SK-N-SH (cell line): ENCODE measurements around the gene SPRR2D. TPM values are rescaled to one million over a fixed set of nuclear protein-coding genes. Genes with fewer than 3 reads are reported as not detected.

Experiments
- CTCF ChIA-PET: fragments of 300-600, 350-600 bp; formaldehyde crosslinking; extraction: SDS; loops from one replicate; lab custom pipeline; 2021; lab: Yijun Ruan, JAX
- POLR2A ChIA-PET: fragments of 350-600 bp; sonication (Branson Sonifier 250); formaldehyde crosslinking; extraction: SDS; loops from one replicate; lab custom pipeline; 2020; ENCODE audit warnings: antibody characterized with exemption, inconsistent platforms; lab: Yijun Ruan, JAX
- DNase-seq: peaks from one replicate; pipeline ENCODE4 v3.0.0; 2012
- H2AFZ ChIP-seq: fragments of 200-600 bp; sonication (generic); 2 replicates; pipeline ENCODE4 v1.8.1; 2016; ENCODE audit warnings: antibody characterized with exemption, mild to moderate bottlenecking, low read depth
- H3F3A ChIP-seq: fragments of 200-600 bp; sonication (generic); replicated peaks from 2 replicates; pipeline ENCODE3; 2016; ENCODE audit warnings: antibody characterized with exemption, mild to moderate bottlenecking; ENCODE audit not compliant: insufficient read depth
- H3K27ac ChIP-seq, 2 experiments: fragments of 200-500 bp in 1 of 2; fragments of 200-600 bp in 1 of 2; sonication (Bioruptor generic) in 1 of 2; sonication (generic), shearing (Covaris generic) in 1 of 2; 2 replicates each; pipeline versions ENCODE4 v1.5.1 to v1.6.1; 2014 to 2016; ENCODE audit warnings: low read depth in 2 of 2, inconsistent platforms in 1 of 2, low read length in 1 of 2, mild to moderate bottlenecking in 1 of 2, mixed read lengths in 1 of 2
- H3K27me3 ChIP-seq: fragments of 200-600 bp; sonication (generic), shearing (Covaris generic); 2 replicates; pipeline ENCODE4 v1.6.1; 2016; ENCODE audit warnings: mixed run types; ENCODE audit not compliant: insufficient read depth
- H3K36me3 ChIP-seq, 2 experiments: fragments of 200-500 bp in 1 of 2; fragments of 200-600 bp in 1 of 2; sonication (Bioruptor generic) in 1 of 2; sonication (generic) in 1 of 2; replicated peaks in 1 of 2; 2 replicates each; pipeline versions ENCODE3 to v1.5.1; 2014 to 2016; ENCODE audit warnings: low read length in 1 of 2, mild to moderate bottlenecking in 1 of 2; ENCODE audit not compliant: insufficient read depth in 2 of 2, control insufficient read depth in 1 of 2
- H3K4me1 ChIP-seq, 2 experiments: fragments of 200-500 bp in 1 of 2; fragments of 200-600 bp in 1 of 2; sonication (Bioruptor generic) in 1 of 2; sonication (generic), shearing (Covaris generic) in 1 of 2; 2 replicates each; pipeline versions ENCODE4 v1.5.1 to v1.6.1; 2014 to 2016; ENCODE audit warnings: low read depth in 1 of 2, low read length in 1 of 2, mixed run types in 1 of 2; ENCODE audit not compliant: insufficient read depth in 2 of 2, control insufficient read depth in 1 of 2
- H3K4me2 ChIP-seq: fragments of 200-600 bp; sonication (generic), shearing (Covaris generic); 2 replicates; pipeline ENCODE4 v1.6.1; 2017; ENCODE audit warnings: mixed run types
- H3K4me3 ChIP-seq, 2 experiments: fragments of 200-500 bp in 1 of 2; fragments of 200-600 bp in 1 of 2; sonication (Bioruptor generic) in 1 of 2; sonication (generic), shearing (Covaris generic) in 1 of 2; 2 replicates each; pipeline versions ENCODE4 v1.5.1 to v1.8.1; 2014 to 2016; ENCODE audit warnings: low read depth in 2 of 2, inconsistent platforms in 1 of 2, low read length in 1 of 2, mild to moderate bottlenecking in 1 of 2, mixed read lengths in 1 of 2, moderate library complexity in 1 of 2
- H3K79me2 ChIP-seq: fragments of 200-600 bp; sonication (generic); 2 replicates; pipeline ENCODE4 v1.8.1; 2017; ENCODE audit warnings: mild to moderate bottlenecking; ENCODE audit not compliant: insufficient read depth
- H3K9ac ChIP-seq: fragments of 200-600 bp; sonication (generic); 2 replicates; pipeline ENCODE4 v1.6.1; 2017; ENCODE audit warnings: mixed run types
- H3K9me2 ChIP-seq: fragments of 200-600 bp; sonication (generic); 2 replicates; pipeline ENCODE4 v1.6.1; 2017; ENCODE audit warnings: mixed run types
- H3K9me3 ChIP-seq: fragments of 200-600 bp; sonication (generic); 2 replicates; pipeline ENCODE4 v1.6.1; 2017; ENCODE audit warnings: mixed run types, mild to moderate bottlenecking, moderate library complexity
- H4K20me1 ChIP-seq: fragments of 200-600 bp; sonication (generic); 2 replicates; pipeline ENCODE4 v1.6.1; 2017; ENCODE audit warnings: mild to moderate bottlenecking, mixed run types; ENCODE audit not compliant: insufficient read depth
- EZH2phosphoT487 ChIP-seq: fragments of 200-600 bp; sonication (generic); IDR thresholded peaks from 2 replicates; pipeline ENCODE4 v1.6.1; 2017; ENCODE audit warnings: low read depth, mixed run types, mild to moderate bottlenecking, antibody characterized with exemption, moderate library complexity, borderline replicate concordance
- FOSL2 ChIP-seq: IDR thresholded peaks from 2 replicates; pipeline ENCODE4 v1.4.0; 2012; ENCODE audit warnings: low read depth, mild to moderate bottlenecking, moderate library complexity, borderline replicate concordance
- FOXM1 ChIP-seq: IDR thresholded peaks from 2 replicates; pipeline ENCODE4 v1.4.0; 2012; ENCODE audit warnings: low read depth, mild to moderate bottlenecking
- GABPA ChIP-seq: IDR thresholded peaks from 2 replicates; pipeline ENCODE4 v1.4.0; 2012; ENCODE audit warnings: low read depth, mild to moderate bottlenecking
- GATA2 ChIP-seq: sonication (generic); formaldehyde crosslinking; IDR thresholded peaks from 2 replicates; pipeline ENCODE4 v1.5.0; 2020; ENCODE audit warnings: mild to moderate bottlenecking, missing genetic modification reagents
- MAX ChIP-seq: IDR thresholded peaks from 2 replicates; pipeline ENCODE4 v1.4.0; 2012; ENCODE audit warnings: low read depth
- MXI1 ChIP-seq: IDR thresholded peaks from 2 replicates; pipeline ENCODE4 v1.6.1; 2012; ENCODE audit warnings: mild to moderate bottlenecking, low read depth, low read length, improper control_type of control experiment
- NRF1 ChIP-seq: IDR thresholded peaks from 2 replicates; pipeline ENCODE4 v1.6.1; 2012; ENCODE audit warnings: low read depth, mild to moderate bottlenecking, low read length
- POLR2AphosphoS5 ChIP-seq: IDR thresholded peaks from 2 replicates; pipeline ENCODE4 v1.6.1; 2012; ENCODE audit warnings: low read depth, low read length
- RAD21 ChIP-seq: IDR thresholded peaks from 2 replicates; pipeline ENCODE4 v1.6.1; 2012; ENCODE audit warnings: mild to moderate bottlenecking, low read length
- RCOR1 ChIP-seq: fragments of 150-350 bp; IDR thresholded peaks from 2 replicates; pipeline ENCODE4 v1.6.1; 2017; ENCODE audit warnings: antibody characterized with exemption, low read length
- REST ChIP-seq: IDR thresholded peaks from 2 replicates; pipeline ENCODE4 v1.6.1; 2012; ENCODE audit warnings: mild to moderate bottlenecking, low read depth, low read length, moderate library complexity
- SIN3A ChIP-seq: IDR thresholded peaks from 2 replicates; pipeline ENCODE4 v1.6.1; 2012; ENCODE audit warnings: low read depth, mild to moderate bottlenecking, low read length, moderate library complexity, borderline replicate concordance
- TCF12 ChIP-seq: IDR thresholded peaks from 2 replicates; pipeline ENCODE4 v1.4.0; 2012
- USF1 ChIP-seq: IDR thresholded peaks from 2 replicates; pipeline ENCODE4 v1.4.0; 2012; ENCODE audit warnings: low read depth, borderline replicate concordance
- ZBTB33 ChIP-seq: IDR thresholded peaks from 2 replicates; pipeline ENCODE4 v1.4.0; 2012; ENCODE audit warnings: low read depth, borderline replicate concordance
- WGBS: methylation state at CpG from one replicate; pipeline ENCODE4 v1.1.6; 2017; ENCODE audit warnings: low lambda C conversion rate; 5-methylcytosine and 5-hydroxymethylcytosine counted together
- polyA plus RNA-seq, 3 experiments: library from polyadenylated mRNA; depleted of rRNA; stranded (reverse); fragments of >200 nt; gene quantifications; 2 replicates each; pipeline ENCODE4 v1.2.3, GENCODE V29; 2012

Gene SPRR2D
- polyA plus RNA-seq, 1 of the 3 experiments (the other 2 are of a cell fraction), result not detected

DNA sequence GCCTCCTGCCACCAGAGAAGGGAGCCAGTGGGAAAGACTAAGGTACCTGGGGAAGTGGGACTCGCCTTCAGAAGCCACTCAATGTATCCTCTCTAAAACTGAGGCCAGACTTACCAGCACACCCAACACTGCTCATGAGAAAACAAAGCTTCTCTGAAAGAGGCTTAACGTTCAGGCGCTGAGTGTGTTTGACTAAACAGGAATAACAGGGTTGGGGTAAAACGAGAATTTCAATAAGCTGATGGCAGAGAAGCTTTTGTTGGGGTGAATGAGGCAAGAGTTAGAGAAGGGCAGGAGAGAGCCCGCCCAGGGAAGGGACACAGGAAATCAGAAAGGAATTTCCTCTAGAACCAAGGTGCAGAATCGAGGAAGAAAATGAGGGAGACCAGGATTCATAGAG lies 41.1 kb downstream of the SPRR2D start:
- no peak overlapping the region for H3K4me2 ChIP-seq
- H3F3A ChIP-seq, result no peaks in the 10 kb centered on the region
- H3K79me2 ChIP-seq, result no peaks in the 10 kb centered on the region
- 3% methylated on average over 6 of the region's 6 CpGs for WGBS
- DNase-seq, result no peak
- H3K27ac ChIP-seq, result no peak overlapping the region
- no peak overlapping the region for H3K9ac ChIP-seq
- no peaks in the 10 kb centered on the region for H3K4me1 ChIP-seq
- no peaks in the 10 kb centered on the region for H3K9me3 ChIP-seq
- TF ChIP-seq FOSL2, result no peak
- TF ChIP-seq MXI1, result no peak
- TF ChIP-seq EZH2phosphoT487, result no peak
- no peak for TF ChIP-seq ZBTB33
- no peak for TF ChIP-seq RAD21
- TF ChIP-seq TCF12, result no peak
- no peak for TF ChIP-seq MAX
- TF ChIP-seq POLR2AphosphoS5, result no peak
- no peak for TF ChIP-seq NRF1
- TF ChIP-seq RCOR1, result no peak
- TF ChIP-seq REST, result no peak
- no peak for TF ChIP-seq GABPA
- TF ChIP-seq FOXM1, result no peak
- TF ChIP-seq GATA2 (CRISPR knock-in tag), result no peak
- TF ChIP-seq SIN3A, result no peak
- no peak for TF ChIP-seq USF1
- H3K9me2 ChIP-seq, result no peaks in the 10 kb centered on the region
- H3K4me3 ChIP-seq, result no peak overlapping the region
- ChIA-PET CTCF (interaction anchor here (0.5 kb wide), 1 partner anchor 18 kb away, joined by 3 read pairs; no protein-coding TSS in a partner anchor), POLR2A (no interaction called here)
- no peak overlapping the region for H2AFZ ChIP-seq
- no peaks in the 10 kb centered on the region for H3K36me3 ChIP-seq
- no peaks in the 10 kb centered on the region; the same call in 1 of the 2 replicates for H3K27me3 ChIP-seq
- H4K20me1 ChIP-seq, result no peaks in the 10 kb centered on the region
